GM21423 (cell line): ENCODE measurements around the gene FOXA3.

Experiments used
- ATAC-seq: cut with Tn5 transposase; IDR thresholded peaks from one replicate; pipeline ENCODE4 v1.9.1; 2021; ENCODE audit warnings: mild to moderate bottlenecking, moderate library complexity; ENCODE audit not compliant: unreplicated experiment

Gene FOXA3

GRCh38 chr19:45872095-45872919 is 8.2 kb downstream of the FOXA3 start:
- ATAC-seq: no peak

- no peak for ATAC-seq
Measured at GRCh38 chr19:45873219-45873772, 9.2 kb downstream of the FOXA3 start.

- no peak for ATAC-seq
Measured at GRCh38 chr19:45874620-45874966, 10.5 kb downstream of the FOXA3 start.

- ATAC-seq: no peak
Measured at GRCh38 chr19:45876161-45876410, 12.0 kb downstream of the FOXA3 start.

- ATAC-seq: no peak
Measured at GRCh38 chr19:45876411-45877197, 12.5 kb downstream of the FOXA3 start.

GRCh38 chr19:45878043-45878794 is 14.1 kb downstream of the FOXA3 start:
- ATAC-seq: no peak

- ATAC-seq: no peak
Measured at GRCh38 chr19:45879055-45879454, 14.9 kb downstream of the FOXA3 start.

- no peak for ATAC-seq
Measured at GRCh38 chr19:45879971-45880370, 15.8 kb downstream of the FOXA3 start.

- no peak for ATAC-seq
Measured at GRCh38 chr19:45881082-45881908, 17.2 kb downstream of the FOXA3 start.

- ATAC-seq: no peak
Measured at GRCh38 chr19:45881909-45882528, 17.9 kb downstream of the FOXA3 start.

GRCh38 chr19:45882652-45883585 is 18.8 kb downstream of the FOXA3 start:
- no peak for ATAC-seq

GRCh38 chr19:45883586-45883880 is 19.4 kb downstream of the FOXA3 start:
- no peak for ATAC-seq

- no peak for ATAC-seq
Measured at GRCh38 chr19:45883881-45884681, 20.0 kb downstream of the FOXA3 start.

- ATAC-seq: no peak
Measured at GRCh38 chr19:45884682-45885555, 20.8 kb downstream of the FOXA3 start.

- ATAC-seq: peak; percentile 50
Measured at GRCh38 chr19:45885556-45886426, 21.7 kb downstream of the FOXA3 start, which contains the start of gene IRF2BP1. TSS of gene IRF2BP1 (minus strand) at chr19:45886141. CDS start at chr19:45885774, 367 bp downstream.

GRCh38 chr19:45886427-45887199 is 22.5 kb downstream of the FOXA3 start:
- peak; percentile 52 for ATAC-seq
